ENCODE data around the gene BCAS3.
A peak's percentile ranks its signal among the peaks of the same experiment; 100 is the strongest.

The BCAS3 gene

GRCh38 chr17:61007980-61008379 lies 330.3 kb downstream of the BCAS3 start:
- H3K27ac ChIP-seq = no peak overlapping the region
- peak; percentile 21 for DNase-seq
- H3K4me3 ChIP-seq (ENCODE audit: low read depth, low read length) = no peak overlapping the region
- in situ Hi-C loops (cut with HindIII; ENCODE audit: low pct_ligation_motif_present, low sequenced_read_pairs) = no loop called here
- no peaks in the 10 kb centered on the region for H3K27me3 ChIP-seq (replicated peaks)
- TF ChIP-seq CTCF (IDR thresholded peaks at IDR 0.05; ENCODE audit: low read depth, low read length, missing control alignments) = no peak
- no peaks in the 10 kb centered on the region for H3K36me3 ChIP-seq (replicated peaks)

DNA sequence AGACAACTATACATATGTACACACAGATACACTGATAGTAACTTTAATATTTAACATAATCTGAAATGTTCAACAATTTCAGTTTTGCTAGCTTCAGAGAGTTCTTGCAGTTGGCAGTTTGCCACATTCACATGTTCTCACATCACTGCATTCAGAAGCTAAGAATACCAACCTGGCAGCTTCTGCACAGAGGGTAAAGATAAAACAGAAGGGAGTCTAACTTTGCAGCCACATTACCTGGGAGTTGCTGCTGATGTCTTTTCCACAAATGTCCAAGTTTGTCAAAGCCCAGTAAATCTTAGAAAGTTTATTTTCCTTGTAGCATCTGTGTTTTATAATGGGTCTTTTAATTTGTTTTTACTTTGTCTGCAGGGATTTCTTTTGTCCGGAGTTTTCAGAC lies 332.0 kb downstream of the BCAS3 start:
- Histone ChIP-seq H3K4me3 (ENCODE audit: low read depth, low read length) (no peak overlapping the region), H3K36me3 (replicated peaks) (no peaks in the 10 kb centered on the region), H3K27ac (no peak overlapping the region), H3K27me3 (replicated peaks) (no peaks in the 10 kb centered on the region)
- TF ChIP-seq CTCF (IDR thresholded peaks at IDR 0.05; ENCODE audit: low read depth, low read length, missing control alignments) = no peak
- DNase-seq = peak; percentile 39
- in situ Hi-C loops (cut with HindIII; ENCODE audit: low pct_ligation_motif_present, low sequenced_read_pairs) = no loop called here

DNA sequence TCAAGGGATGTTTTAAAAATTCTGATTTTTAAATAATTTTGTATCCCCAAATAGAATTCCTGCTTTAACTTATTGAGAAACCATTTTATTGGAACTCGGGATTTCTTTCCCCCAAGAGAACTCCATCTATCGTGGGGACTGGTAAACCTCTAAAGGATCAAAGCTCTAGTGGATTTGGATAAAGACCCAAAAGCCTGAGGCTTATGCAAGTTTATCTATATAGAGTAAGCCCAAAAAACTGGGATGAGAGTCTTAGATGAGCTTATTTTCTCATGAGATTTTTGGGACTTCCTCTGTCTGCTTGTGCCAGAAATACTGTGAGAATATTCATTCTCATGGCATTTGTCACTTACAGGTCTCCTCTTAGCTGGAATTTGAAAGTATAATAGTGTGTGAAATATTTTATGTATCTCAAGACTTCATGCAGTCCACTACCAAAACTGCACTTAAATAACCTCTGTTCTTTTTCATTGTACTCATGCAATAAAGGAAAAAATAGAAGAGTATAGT lies 333.1 kb downstream of the BCAS3 start:
- in situ Hi-C loops (cut with HindIII; ENCODE audit: low pct_ligation_motif_present, low sequenced_read_pairs) = no loop called here
- DNase-seq = no peak
- H3K27me3 ChIP-seq (replicated peaks) = no peaks in the 10 kb centered on the region
- no peak for TF ChIP-seq CTCF (IDR thresholded peaks at IDR 0.05; ENCODE audit: low read depth, low read length, missing control alignments)
- H3K4me3 ChIP-seq (ENCODE audit: low read depth, low read length) = no peak overlapping the region
- no peaks in the 10 kb centered on the region for H3K36me3 ChIP-seq (replicated peaks)
- H3K27ac ChIP-seq = no peak overlapping the region

- Histone ChIP-seq H3K27ac (no peak overlapping the region), H3K36me3 (replicated peaks) (no peaks in the 10 kb centered on the region), H3K4me3 (ENCODE audit: low read depth, low read length) (no peak overlapping the region), H3K27me3 (replicated peaks) (no peaks in the 10 kb centered on the region)
- no peak for TF ChIP-seq CTCF (IDR thresholded peaks at IDR 0.05; ENCODE audit: low read depth, low read length, missing control alignments)
- in situ Hi-C loops (cut with HindIII; ENCODE audit: low pct_ligation_motif_present, low sequenced_read_pairs) = no loop called here
- DNase-seq = no peak
These were observed 333.6 kb downstream of the BCAS3 start for GRCh38 chr17:61011251-61011650.

DNA sequence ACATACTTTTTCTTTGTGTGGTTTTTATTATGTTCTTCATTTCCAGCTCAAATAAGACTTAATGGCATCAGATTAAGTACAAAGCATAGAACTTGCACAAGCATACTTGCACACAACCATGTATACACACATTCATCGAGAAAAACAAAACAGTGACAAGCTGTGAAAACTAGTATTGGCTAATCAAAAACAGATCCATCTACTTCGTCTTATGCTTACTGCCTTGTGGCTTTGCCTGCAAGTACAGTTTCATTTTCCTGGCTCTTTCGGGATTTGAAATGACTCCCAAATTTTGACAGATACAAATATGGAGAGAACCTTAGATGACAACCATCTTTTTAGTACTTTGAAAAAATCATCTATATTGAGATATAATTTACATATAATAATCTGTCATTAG lies 338.3 kb downstream of the BCAS3 start:
- Histone ChIP-seq H3K36me3 (replicated peaks) (no peaks in the 10 kb centered on the region), H3K27ac (no peak overlapping the region), H3K4me3 (ENCODE audit: low read depth, low read length) (no peak overlapping the region), H3K27me3 (replicated peaks) (no peaks in the 10 kb centered on the region)
- DNase-seq = no peak
- TF ChIP-seq CTCF (IDR thresholded peaks at IDR 0.05; ENCODE audit: low read depth, low read length, missing control alignments) = no peak
- in situ Hi-C loops (cut with HindIII; ENCODE audit: low pct_ligation_motif_present, low sequenced_read_pairs) = no loop called here

DNA sequence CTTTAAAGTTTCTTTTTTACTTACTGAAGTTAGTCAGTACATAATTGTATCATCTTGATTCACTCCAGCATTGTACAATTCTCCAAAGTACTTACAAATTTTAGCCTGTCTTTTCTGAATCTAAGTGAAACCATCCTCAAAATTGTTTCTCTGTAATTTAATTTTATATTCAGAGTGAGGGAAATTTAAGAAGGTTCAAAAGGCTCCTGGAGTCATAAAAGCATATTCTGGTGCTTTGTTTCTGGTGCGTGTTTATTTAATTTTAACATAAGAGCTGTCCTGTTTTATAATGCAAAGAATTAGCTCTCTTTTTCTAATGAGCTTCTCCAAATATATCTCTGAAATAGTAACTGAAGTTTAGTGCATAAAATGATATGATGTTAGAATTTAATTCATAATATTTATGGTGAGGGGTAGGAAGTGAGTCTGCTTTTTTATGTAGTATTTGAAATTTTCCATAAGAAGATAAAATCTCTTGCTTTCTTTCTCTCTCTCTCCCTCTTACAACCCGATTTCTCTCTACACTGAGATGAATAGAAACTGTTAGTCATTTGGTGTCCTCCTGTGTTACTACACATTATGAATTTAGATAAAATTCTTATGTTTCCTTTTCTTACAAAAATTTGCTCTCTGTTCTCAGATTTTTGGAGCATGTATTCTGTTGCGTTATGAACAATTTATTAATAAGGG lies 339.8 kb downstream of the BCAS3 start:
- no peak for DNase-seq
- Histone ChIP-seq H3K36me3 (replicated peaks) (no peaks in the 10 kb centered on the region), H3K27ac (no peak overlapping the region), H3K4me3 (ENCODE audit: low read depth, low read length) (no peak overlapping the region), H3K27me3 (replicated peaks) (no peaks in the 10 kb centered on the region)
- no peak for TF ChIP-seq CTCF (IDR thresholded peaks at IDR 0.05; ENCODE audit: low read depth, low read length, missing control alignments)
- in situ Hi-C loops (cut with HindIII; ENCODE audit: low pct_ligation_motif_present, low sequenced_read_pairs) = no loop called here

Data from brain microvascular endothelial cell (primary cell).